Measurements from ENCODE around the gene PRSS53.

PRSS53 gene

DNA sequence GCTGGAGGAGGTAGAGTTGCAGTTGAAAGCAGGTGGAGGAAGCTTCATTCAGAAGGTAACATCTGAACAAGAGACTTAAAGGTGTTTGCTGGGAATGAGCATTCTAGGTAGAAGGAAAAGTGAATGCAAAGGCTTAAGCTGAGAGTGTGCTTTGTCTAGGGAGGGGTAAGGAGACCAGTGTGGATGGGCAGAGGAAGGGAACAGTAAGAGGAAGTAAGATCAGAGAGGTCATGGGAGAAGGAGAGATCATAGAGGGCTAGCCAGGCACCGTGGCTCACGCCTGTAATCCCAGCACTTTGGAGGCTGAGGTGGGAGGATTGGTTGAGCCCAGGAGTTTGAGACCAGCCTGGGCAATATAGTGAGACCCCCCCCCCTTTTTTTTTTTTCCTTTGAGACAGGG lies 52.1 kb downstream of the PRSS53 start:
- DNase-seq, result no peak

DNA sequence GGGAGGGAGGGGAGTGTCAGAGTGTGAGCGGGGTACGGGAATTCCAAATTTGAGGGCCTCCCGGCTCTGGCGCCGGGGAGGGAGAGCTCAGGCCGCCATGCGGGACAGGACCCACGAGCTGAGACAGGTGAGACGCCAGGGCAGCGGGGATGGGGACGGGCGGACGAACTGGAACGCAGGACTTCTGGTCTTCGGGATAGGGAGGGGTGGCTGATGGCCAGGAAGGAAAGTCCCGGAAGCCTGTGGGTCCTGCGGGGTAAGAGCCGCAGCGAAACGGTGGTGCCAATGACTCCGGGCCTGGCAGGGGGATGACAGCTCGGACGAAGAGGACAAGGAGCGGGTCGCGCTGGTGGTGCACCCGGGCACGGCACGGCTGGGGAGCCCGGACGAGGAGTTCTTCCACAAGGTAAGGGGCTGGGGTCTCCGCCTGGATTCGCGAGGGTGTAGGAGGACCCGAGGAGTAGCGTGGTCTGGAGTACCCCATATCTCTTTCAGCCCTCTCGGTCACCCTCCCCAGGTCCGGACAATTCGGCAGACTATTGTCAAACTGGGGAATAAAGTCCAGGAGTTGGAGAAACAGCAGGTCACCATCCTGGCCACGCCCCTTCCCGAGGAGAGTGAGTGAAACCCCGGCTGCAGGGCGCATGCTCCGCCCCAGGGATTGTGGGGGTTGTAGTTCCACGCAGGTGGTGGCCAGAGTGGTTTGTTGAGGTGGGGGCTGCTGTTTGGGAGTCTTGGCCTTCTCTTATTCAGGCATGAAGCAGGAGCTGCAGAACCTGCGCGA lies 54.8 kb downstream of the PRSS53 start:
- peak; percentile 87 to 89 for DNase-seq
